ENCODE measurements around the gene ATP2B2. TPM values are rescaled to one million over a fixed set of nuclear protein-coding genes. Genes with fewer than 3 reads are reported as not detected.

Gene ATP2B2
- total RNA-seq, 8 experiments from 2014 or later = 0.04 to 3.5 (median 0.73) TPM

- ATAC-seq (replicated peaks in 6 of 8) = peak in 1 of 8 experiments; percentile 30
- 69 to 100% (median 97%) methylated on average over 2 to 9 of the region's 13 CpGs; no CpG with 5 or more reads in 3 of the 10 experiments for WGBS, 10 experiments
- in situ Hi-C loops (cut with MboI; ENCODE audit: low pct_unique_long_range_greater_than_20kb in 2 of 9, low sequenced_read_pairs in 9 of 9, unreplicated experiment in 9 of 9) = no loop called here
- Histone ChIP-seq H3K27ac (no peak overlapping the region), H3K4me1 (replicated peaks in 1 of 2) (peaks cover 0 to under 1% of the 10 kb centered on the region in 2 donors), H3K4me3 (no peak overlapping the region)
Observed at GRCh38 chr3:10279384-10280176, 225.8 kb downstream of the ATP2B2 start.

- no peak for ATAC-seq (replicated peaks in 6 of 8)
- in situ Hi-C loops (cut with MboI; ENCODE audit: low pct_unique_long_range_greater_than_20kb in 2 of 9, low sequenced_read_pairs in 9 of 9, unreplicated experiment in 9 of 9) = no loop called here
- Histone ChIP-seq H3K4me3 (no peak overlapping the region), H3K4me1 (replicated peaks in 1 of 2) (peaks cover 6 to 9% of the 10 kb centered on the region in 2 donors), H3K27ac (no peak overlapping the region)
- 100% methylated on average over 1 of the region's 1 CpG; no CpG with 5 or more reads in 9 of the 10 experiments for WGBS, 10 experiments
Observed at GRCh38 chr3:10278501-10278900, 226.9 kb downstream of the ATP2B2 start.

- in situ Hi-C loops (cut with MboI; ENCODE audit: low pct_unique_long_range_greater_than_20kb in 2 of 9, low sequenced_read_pairs in 9 of 9, unreplicated experiment in 9 of 9) = no loop called here
- ATAC-seq (replicated peaks in 6 of 8) = no peak
- Histone ChIP-seq H3K27ac (no peak overlapping the region), H3K4me1 (replicated peaks in 1 of 2) (peaks cover 6 to 10% of the 10 kb centered on the region in 2 donors), H3K4me3 (no peak overlapping the region)
- WGBS, 10 experiments = 30 to 100% (median 97%) methylated on average over 1 to 3 of the region's 3 CpGs; no CpG with 5 or more reads in 4 of the 10 experiments
Observed at GRCh38 chr3:10277115-10277625, 228.2 kb downstream of the ATP2B2 start.

GRCh38 chr3:10274601-10275000 is 230.8 kb downstream of the ATP2B2 start:
- WGBS, 10 experiments = 40 to 89% (median 43%) methylated on average over 1 of the region's 1 CpG; no CpG with 5 or more reads in 5 of the 10 experiments
- ATAC-seq (replicated peaks in 6 of 8) = no peak
- Histone ChIP-seq H3K27ac (no peak overlapping the region), H3K4me3 (no peak overlapping the region), H3K4me1 (replicated peaks in 1 of 2) (peaks cover 6 to 10% of the 10 kb centered on the region in 2 donors)
- in situ Hi-C loops (cut with MboI; ENCODE audit: low pct_unique_long_range_greater_than_20kb in 2 of 9, low sequenced_read_pairs in 9 of 9, unreplicated experiment in 9 of 9) = no loop called here

Other genes starting within 250 kb of the ATP2B2 start
- gene GHRL, start 212.6 kb downstream of the ATP2B2 start, total RNA-seq = 1 to 10 TPM in 3 of 8 experiments, under 1 TPM in 5; 0.36 to 6.4 (median 0.91) TPM
- 100 to 1,000 TPM; 104 to 158 (median 130) TPM for gene SEC13, start 184.5 kb downstream of the ATP2B2 start, total RNA-seq